Esophagus (tissue), 2 donors: ENCODE data around the gene CDK5RAP2. TPM values are rescaled to one million over a fixed set of nuclear protein-coding genes. Genes with fewer than 3 reads are reported as not detected.

Experiments used
- H3K27ac ChIP-seq, 2 donors: one replicate each; pipeline ENCODE4 v1.5.1; 2013; ENCODE audit warnings: low read depth in 2 of 2, mild to moderate bottlenecking in 2 of 2, inconsistent platforms in 1 of 2, low read length in 1 of 2, moderate library complexity in 1 of 2
- H3K27me3 ChIP-seq, 2 donors: one replicate each; pipeline ENCODE4 v1.6.1; 2013; ENCODE audit warnings: low read length in 2 of 2, control low read depth in 1 of 2, mild to moderate bottlenecking in 1 of 2; ENCODE audit not compliant: insufficient read depth in 2 of 2, control insufficient read depth in 1 of 2
- H3K36me3 ChIP-seq, 2 donors: one replicate each; pipeline ENCODE4 v1.6.1; 2013; ENCODE audit warnings: low read length in 1 of 2; ENCODE audit not compliant: control insufficient read depth in 2 of 2, insufficient read depth in 2 of 2
- H3K4me1 ChIP-seq, 2 donors: one replicate each; pipeline ENCODE4 v1.6.1; 2013; ENCODE audit warnings: low read length in 1 of 2; ENCODE audit not compliant: control insufficient read depth in 2 of 2, insufficient read depth in 2 of 2
- H3K4me3 ChIP-seq, 2 donors: one replicate each; pipeline ENCODE4 v1.5.1; 2013; ENCODE audit warnings: low read length in 2 of 2, mild to moderate bottlenecking in 2 of 2, low read depth in 1 of 2, moderate library complexity in 1 of 2
- H3K9me3 ChIP-seq, 2 donors: one replicate each; pipeline ENCODE4 v1.6.1; 2013; ENCODE audit warnings: mild to moderate bottlenecking in 2 of 2, low read depth in 1 of 2, low read length in 1 of 2, moderate library complexity in 1 of 2; ENCODE audit not compliant: control insufficient read depth in 2 of 2, insufficient read depth in 1 of 2
- WGBS, 2 donors: extraction: QIAGEN DNeasy Blood & Tissue Kit; methylation state at CpG; one replicate each; pipeline ENCODE4 v1.1.7; 2013; 5-methylcytosine and 5-hydroxymethylcytosine counted together
- polyA plus RNA-seq, 2 donors: library from polyadenylated mRNA; stranded (reverse); fragments of 200-250 nt; gene quantifications; one replicate each; pipeline ENCODE4 v1.2.3, GENCODE V29; 2013
- donor health status: healthy with polysubstance abuse.
- donor health status: Bipolar disorder and iron deficiency.

Gene CDK5RAP2
- polyA plus RNA-seq, 2 donors: 18.6 to 20.4 TPM

- H3K9me3 ChIP-seq: no peaks in the 10 kb centered on the region
- H3K27ac ChIP-seq: no peak overlapping the region
- no peaks in the 10 kb centered on the region for H3K4me1 ChIP-seq
- peaks cover 11 to 19% of the 10 kb centered on the region in 2 donors for H3K36me3 ChIP-seq
- no peaks in the 10 kb centered on the region for H3K27me3 ChIP-seq
- no peak overlapping the region for H3K4me3 ChIP-seq
- WGBS, 2 donors: 90 to 91% methylated on average over 5 of the region's 5 CpGs
Observed at GRCh38 chr9:120569556-120569955, 10.4 kb downstream of the CDK5RAP2 start.

- no peaks in the 10 kb centered on the region for H3K4me1 ChIP-seq
- H3K27me3 ChIP-seq: no peaks in the 10 kb centered on the region
- H3K36me3 ChIP-seq: peaks cover 11 to 19% of the 10 kb centered on the region in 2 donors
- no peak overlapping the region for H3K4me3 ChIP-seq
- no peak overlapping the region for H3K27ac ChIP-seq
- no peaks in the 10 kb centered on the region for H3K9me3 ChIP-seq
- 93 to 95% methylated on average over 5 of the region's 5 CpGs for WGBS, 2 donors
Observed at GRCh38 chr9:120568816-120569215, 11.2 kb downstream of the CDK5RAP2 start.

GRCh38 chr9:120567874-120568273, 12.1 kb downstream of the CDK5RAP2 start:
- no peaks in the 10 kb centered on the region for H3K9me3 ChIP-seq
- H3K27ac ChIP-seq: no peak overlapping the region
- H3K36me3 ChIP-seq: peaks cover 11 to 23% of the 10 kb centered on the region in 2 donors
- peaks cover 0 to 4% of the 10 kb centered on the region in 2 donors for H3K4me1 ChIP-seq
- no peaks in the 10 kb centered on the region for H3K27me3 ChIP-seq
- no peak overlapping the region for H3K4me3 ChIP-seq
- 96% methylated on average over 4 of the region's 4 CpGs for WGBS, 2 donors

GRCh38 chr9:120567081-120567480, 12.9 kb downstream of the CDK5RAP2 start:
- Histone ChIP-seq H3K27me3 (no peaks in the 10 kb centered on the region), H3K36me3 (peaks cover 11 to 23% of the 10 kb centered on the region in 2 donors), H3K27ac (no peak overlapping the region), H3K4me3 (no peak overlapping the region), H3K4me1 (peaks cover 0 to 5% of the 10 kb centered on the region in 2 donors), H3K9me3 (no peaks in the 10 kb centered on the region)
- WGBS, 2 donors: 92 to 94% methylated on average over 3 of the region's 3 CpGs

- WGBS, 2 donors: 97% methylated on average over 3 of the region's 3 CpGs
- Histone ChIP-seq H3K27me3 (no peaks in the 10 kb centered on the region), H3K27ac (no peak overlapping the region), H3K4me3 (no peak overlapping the region), H3K36me3 (peaks cover 5 to 13% of the 10 kb centered on the region in 2 donors), H3K4me1 (peaks cover 0 to 5% of the 10 kb centered on the region in 2 donors), H3K9me3 (no peaks in the 10 kb centered on the region)
Observed at GRCh38 chr9:120564589-120564988, 15.4 kb downstream of the CDK5RAP2 start.

- H3K36me3 ChIP-seq: peaks cover 0 to 8% of the 10 kb centered on the region in 2 donors
- H3K9me3 ChIP-seq: no peaks in the 10 kb centered on the region
- no peaks in the 10 kb centered on the region for H3K27me3 ChIP-seq
- 67 to 70% methylated on average over 8 of the region's 8 CpGs for WGBS, 2 donors
- H3K4me3 ChIP-seq: no peak overlapping the region
- H3K27ac ChIP-seq: peak overlapping the region in 1 of 2 donors; percentile 6
- H3K4me1 ChIP-seq: peaks cover 0 to 5% of the 10 kb centered on the region in 2 donors
Observed at GRCh38 chr9:120562861-120563443, 17.0 kb downstream of the CDK5RAP2 start.

- H3K9me3 ChIP-seq: no peaks in the 10 kb centered on the region
- peaks cover 0 to 6% of the 10 kb centered on the region in 2 donors for H3K36me3 ChIP-seq
- no peak overlapping the region for H3K27ac ChIP-seq
- H3K4me3 ChIP-seq: no peak overlapping the region
- H3K4me1 ChIP-seq: peaks cover 0 to 5% of the 10 kb centered on the region in 2 donors
- WGBS, 2 donors: 95 to 97% methylated on average over 1 of the region's 1 CpG
- H3K27me3 ChIP-seq: no peaks in the 10 kb centered on the region
Observed at GRCh38 chr9:120561709-120562108, 18.3 kb downstream of the CDK5RAP2 start.

- 91 to 100% methylated on average over 1 of the region's 1 CpG for WGBS, 2 donors
- Histone ChIP-seq H3K27ac (no peak overlapping the region), H3K9me3 (no peaks in the 10 kb centered on the region), H3K4me3 (no peak overlapping the region), H3K4me1 (peaks cover 0 to 5% of the 10 kb centered on the region in 2 donors), H3K36me3 (peaks cover 0 to 6% of the 10 kb centered on the region in 2 donors), H3K27me3 (no peaks in the 10 kb centered on the region)
Observed at GRCh38 chr9:120559546-120559945, 20.4 kb downstream of the CDK5RAP2 start.

GRCh38 chr9:120558454-120558853, 21.5 kb downstream of the CDK5RAP2 start:
- Histone ChIP-seq H3K4me1 (peaks cover 0 to 5% of the 10 kb centered on the region in 2 donors), H3K9me3 (no peaks in the 10 kb centered on the region), H3K27me3 (no peaks in the 10 kb centered on the region), H3K27ac (no peak overlapping the region), H3K4me3 (no peak overlapping the region), H3K36me3 (peaks cover 0 to 6% of the 10 kb centered on the region in 2 donors)
- 97 to 100% methylated on average over 3 of the region's 3 CpGs for WGBS, 2 donors

- Histone ChIP-seq H3K9me3 (no peaks in the 10 kb centered on the region), H3K4me1 (no peaks in the 10 kb centered on the region), H3K27ac (no peak overlapping the region), H3K4me3 (no peak overlapping the region), H3K36me3 (peaks cover 0 to 2% of the 10 kb centered on the region in 2 donors), H3K27me3 (no peaks in the 10 kb centered on the region)
- WGBS, 2 donors: 44 to 47% methylated on average over 2 of the region's 2 CpGs
Observed at GRCh38 chr9:120557205-120557604, 22.8 kb downstream of the CDK5RAP2 start.
